Measurements from ENCODE around the gene FHIT.

DNA sequence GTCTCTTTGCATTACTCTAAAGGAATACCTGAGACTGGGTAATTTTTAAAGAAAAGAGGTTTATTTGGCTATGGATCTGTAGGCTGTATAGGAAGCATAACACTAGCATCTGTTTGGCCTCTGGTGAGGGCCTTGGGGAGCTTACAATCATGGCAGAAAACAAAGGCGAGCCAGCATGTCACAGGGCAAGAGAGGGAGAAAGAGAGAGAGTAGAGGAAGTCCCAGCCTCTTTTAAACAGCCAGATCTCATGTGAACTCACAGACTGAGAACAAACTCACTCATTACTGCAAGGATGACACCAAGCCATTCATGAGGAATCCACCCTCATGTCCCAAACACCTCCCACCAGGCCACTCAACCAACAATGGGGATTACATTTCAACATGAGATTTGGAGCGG is 974.6 kb downstream of the FHIT start:
- TF ChIP-seq, protein P1, sequence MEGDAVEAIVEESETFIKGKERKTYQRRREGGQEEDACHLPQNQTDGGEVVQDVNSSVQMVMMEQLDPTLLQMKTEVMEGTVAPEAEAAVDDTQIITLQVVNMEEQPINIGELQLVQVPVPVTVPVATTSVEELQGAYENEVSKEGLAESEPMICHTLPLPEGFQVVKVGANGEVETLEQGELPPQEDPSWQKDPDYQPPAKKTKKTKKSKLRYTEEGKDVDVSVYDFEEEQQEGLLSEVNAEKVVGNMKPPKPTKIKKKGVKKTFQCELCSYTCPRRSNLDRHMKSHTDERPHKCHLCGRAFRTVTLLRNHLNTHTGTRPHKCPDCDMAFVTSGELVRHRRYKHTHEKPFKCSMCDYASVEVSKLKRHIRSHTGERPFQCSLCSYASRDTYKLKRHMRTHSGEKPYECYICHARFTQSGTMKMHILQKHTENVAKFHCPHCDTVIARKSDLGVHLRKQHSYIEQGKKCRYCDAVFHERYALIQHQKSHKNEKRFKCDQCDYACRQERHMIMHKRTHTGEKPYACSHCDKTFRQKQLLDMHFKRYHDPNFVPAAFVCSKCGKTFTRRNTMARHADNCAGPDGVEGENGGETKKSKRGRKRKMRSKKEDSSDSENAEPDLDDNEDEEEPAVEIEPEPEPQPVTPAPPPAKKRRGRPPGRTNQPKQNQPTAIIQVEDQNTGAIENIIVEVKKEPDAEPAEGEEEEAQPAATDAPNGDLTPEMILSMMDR (IDR thresholded peaks at IDR 0.05 in 4 of 5, conservative IDR thresholded peaks at IDR 0.05 in 1 of 5): no peak
- no peak for TF ChIP-seq POLR2A (IDR thresholded peaks at IDR 0.05)
